Astrocyte (in vitro differentiated cells and primary cell): ENCODE results near the gene RPUSD1. TPM values are rescaled to one million over a fixed set of nuclear protein-coding genes. Genes with fewer than 3 reads are reported as not detected.
"Not testable (repeated sequence)": the region's sequence is repeated elsewhere in the genome, so short reads cannot be mapped to it uniquely, and the experiment has no call there.

Experiments used
- DNase-seq: peaks from one replicate; pipeline ENCODE4 v3.0.0-alpha.2; 2010; ENCODE audit warnings: low read depth
- FAIRE-seq: peaks from 2 replicates; lab custom pipeline; 2011; peaks lifted over from hg19 to GRCh38; lab: Jason Lieb, UNC
- H2AFZ ChIP-seq: 2 replicates; pipeline ENCODE4 v1.6.0; 2012; ENCODE audit warnings: low read depth, low read length, inconsistent platforms
- H3K27ac ChIP-seq: 2 replicates; pipeline ENCODE4 v1.5.1; 2011; ENCODE audit warnings: low read depth, low read length, inconsistent platforms
- H3K27me3 ChIP-seq: 2 replicates; pipeline ENCODE4 v1.6.0; 2011; ENCODE audit warnings: low read length, inconsistent platforms; ENCODE audit not compliant: insufficient read depth
- H3K36me3 ChIP-seq: 2 replicates; pipeline ENCODE4 v1.5.1; 2011; ENCODE audit warnings: low read length, inconsistent platforms; ENCODE audit not compliant: insufficient read depth
- H3K4me1 ChIP-seq: 2 replicates; pipeline ENCODE4 v1.5.1; 2011; ENCODE audit warnings: low read length, inconsistent platforms; ENCODE audit not compliant: insufficient read depth
- H3K4me2 ChIP-seq: 2 replicates; pipeline ENCODE4 v1.6.0; 2012; ENCODE audit warnings: low read length, inconsistent platforms
- H3K4me3 ChIP-seq: 2 replicates; pipeline ENCODE4 v1.5.1; 2011; ENCODE audit warnings: low read depth, mild to moderate bottlenecking, low read length, inconsistent platforms; ENCODE audit not compliant: insufficient read depth
- H3K79me2 ChIP-seq: 2 replicates; pipeline ENCODE4 v1.6.0; 2012; ENCODE audit warnings: mild to moderate bottlenecking, low read length, inconsistent platforms; ENCODE audit not compliant: insufficient read depth
- H3K9ac ChIP-seq: 2 replicates; pipeline ENCODE4 v1.6.0; 2012; ENCODE audit warnings: mild to moderate bottlenecking, low read length, inconsistent platforms
- H3K9me3 ChIP-seq: 2 replicates; pipeline ENCODE4 v1.5.1; 2012; ENCODE audit warnings: low read depth, mild to moderate bottlenecking, low read length, inconsistent platforms; ENCODE audit not compliant: insufficient read depth
- H4K20me1 ChIP-seq: 2 replicates; pipeline ENCODE4 v1.6.0; 2012; ENCODE audit warnings: low read length, inconsistent platforms; ENCODE audit not compliant: insufficient read depth
- H3K27ac Mint-ChIP-seq: one replicate; pipeline ENCODE4 v1.8.0; 2021; ENCODE audit warnings: mild to moderate bottlenecking, mixed read lengths; ENCODE audit not compliant: unreplicated experiment
- H3K27me3 Mint-ChIP-seq: one replicate; pipeline ENCODE4 v1.8.0; 2021; ENCODE audit warnings: low read depth, mixed read lengths; ENCODE audit not compliant: unreplicated experiment
- H3K36me3 Mint-ChIP-seq: one replicate; pipeline ENCODE4 v1.8.0; 2021; ENCODE audit warnings: low read depth, mixed read lengths; ENCODE audit not compliant: unreplicated experiment
- H3K4me1 Mint-ChIP-seq: one replicate; pipeline ENCODE4 v1.8.0; 2021; ENCODE audit warnings: low read depth, mixed read lengths; ENCODE audit not compliant: unreplicated experiment
- H3K4me3 Mint-ChIP-seq: one replicate; pipeline ENCODE4 v1.8.0; 2021; ENCODE audit warnings: mild to moderate bottlenecking, moderate library complexity, mixed read lengths; ENCODE audit not compliant: unreplicated experiment
- H3K9me3 Mint-ChIP-seq: one replicate; pipeline ENCODE4 v1.8.0; 2021; ENCODE audit warnings: mild to moderate bottlenecking, mixed read lengths; ENCODE audit not compliant: unreplicated experiment
- EZH2 ChIP-seq: IDR thresholded peaks from 2 replicates; pipeline ENCODE4 v1.6.1; 2012; ENCODE audit warnings: mild to moderate bottlenecking, low read length, inconsistent platforms; ENCODE audit not compliant: insufficient read depth
- total RNA-seq: library from RNA; stranded (reverse); gene quantifications from 2 replicates; pipeline ENCODE4 v1.2.1, GENCODE V29; 2021
- TF ChIP-seq, protein P1 (sequence below): IDR thresholded peaks from 2 replicates; pipeline ENCODE4 v1.5.1; 2011; ENCODE audit warnings: low read depth, mild to moderate bottlenecking, inconsistent platforms, low read length, moderate library complexity; ENCODE audit not compliant: insufficient read depth

Gene RPUSD1
- total RNA-seq, 1 donor from 2014 or later: 28.8 TPM

DNA sequence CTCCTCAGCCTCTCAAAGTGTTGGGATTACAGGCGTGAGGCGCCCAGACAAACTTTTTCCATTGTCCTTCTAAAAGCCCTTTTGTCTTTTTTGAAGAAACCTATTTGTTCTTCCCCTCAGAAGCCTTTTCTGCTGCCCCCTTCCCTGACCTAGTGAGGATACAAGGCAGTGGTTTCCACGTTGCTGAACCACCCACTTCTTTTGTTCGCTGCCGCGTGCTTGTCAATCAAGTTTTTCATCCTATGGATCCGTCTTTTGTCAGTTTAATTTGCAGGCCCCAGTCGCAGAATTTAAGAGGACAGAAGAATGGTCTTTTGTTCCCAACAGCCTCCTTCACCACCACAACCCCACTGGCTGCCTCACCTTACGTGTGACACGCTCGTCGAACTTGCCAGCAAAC is 32.6 kb upstream of the RPUSD1 start:
- Histone ChIP-seq H2AFZ (no peak overlapping the region), H3K27me3 (peaks cover 33% of the 10 kb centered on the region), H3K79me2 (no peaks in the 10 kb centered on the region), H3K36me3 (no peaks in the 10 kb centered on the region), H4K20me1 (no peaks in the 10 kb centered on the region), H3K4me1 (no peaks in the 10 kb centered on the region), H3K9ac (no peak overlapping the region), H3K4me2 (no peak overlapping the region), H3K27ac (no peak overlapping the region), H3K9me3 (peaks cover 4% of the 10 kb centered on the region), H3K4me3 (no peak overlapping the region)
- FAIRE-seq: no peak
- no peaks in the 10 kb centered on the region for H3K9me3 Mint-ChIP-seq
- peaks cover 31% of the 10 kb centered on the region for H3K27me3 Mint-ChIP-seq
- H3K36me3 Mint-ChIP-seq: peaks cover 3% of the 10 kb centered on the region
- H3K4me3 Mint-ChIP-seq: no peak overlapping the region
- no peak overlapping the region for H3K27ac Mint-ChIP-seq
- H3K4me1 Mint-ChIP-seq: no peaks in the 10 kb centered on the region
- TF ChIP-seq, protein P1, sequence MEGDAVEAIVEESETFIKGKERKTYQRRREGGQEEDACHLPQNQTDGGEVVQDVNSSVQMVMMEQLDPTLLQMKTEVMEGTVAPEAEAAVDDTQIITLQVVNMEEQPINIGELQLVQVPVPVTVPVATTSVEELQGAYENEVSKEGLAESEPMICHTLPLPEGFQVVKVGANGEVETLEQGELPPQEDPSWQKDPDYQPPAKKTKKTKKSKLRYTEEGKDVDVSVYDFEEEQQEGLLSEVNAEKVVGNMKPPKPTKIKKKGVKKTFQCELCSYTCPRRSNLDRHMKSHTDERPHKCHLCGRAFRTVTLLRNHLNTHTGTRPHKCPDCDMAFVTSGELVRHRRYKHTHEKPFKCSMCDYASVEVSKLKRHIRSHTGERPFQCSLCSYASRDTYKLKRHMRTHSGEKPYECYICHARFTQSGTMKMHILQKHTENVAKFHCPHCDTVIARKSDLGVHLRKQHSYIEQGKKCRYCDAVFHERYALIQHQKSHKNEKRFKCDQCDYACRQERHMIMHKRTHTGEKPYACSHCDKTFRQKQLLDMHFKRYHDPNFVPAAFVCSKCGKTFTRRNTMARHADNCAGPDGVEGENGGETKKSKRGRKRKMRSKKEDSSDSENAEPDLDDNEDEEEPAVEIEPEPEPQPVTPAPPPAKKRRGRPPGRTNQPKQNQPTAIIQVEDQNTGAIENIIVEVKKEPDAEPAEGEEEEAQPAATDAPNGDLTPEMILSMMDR: no peak
- no peak for TF ChIP-seq EZH2
- no peak for DNase-seq

GRCh38 chr16:820044-820408 is 31.8 kb upstream of the RPUSD1 start:
- H3K27ac ChIP-seq, H4K20me1 ChIP-seq, H3K4me3 ChIP-seq, H3K4me1 Mint-ChIP-seq, FAIRE-seq, DNase-seq, H3K27ac Mint-ChIP-seq, H2AFZ ChIP-seq, H3K4me1 ChIP-seq, H3K79me2 ChIP-seq, H3K9me3 ChIP-seq, H3K9ac ChIP-seq, H3K4me2 ChIP-seq, H3K4me3 Mint-ChIP-seq, H3K36me3 Mint-ChIP-seq, H3K9me3 Mint-ChIP-seq, H3K36me3 ChIP-seq: not testable (repeated sequence)
- peaks cover 28% of the 10 kb centered on the region for H3K27me3 Mint-ChIP-seq
- peaks cover 27% of the 10 kb centered on the region for H3K27me3 ChIP-seq

DNA sequence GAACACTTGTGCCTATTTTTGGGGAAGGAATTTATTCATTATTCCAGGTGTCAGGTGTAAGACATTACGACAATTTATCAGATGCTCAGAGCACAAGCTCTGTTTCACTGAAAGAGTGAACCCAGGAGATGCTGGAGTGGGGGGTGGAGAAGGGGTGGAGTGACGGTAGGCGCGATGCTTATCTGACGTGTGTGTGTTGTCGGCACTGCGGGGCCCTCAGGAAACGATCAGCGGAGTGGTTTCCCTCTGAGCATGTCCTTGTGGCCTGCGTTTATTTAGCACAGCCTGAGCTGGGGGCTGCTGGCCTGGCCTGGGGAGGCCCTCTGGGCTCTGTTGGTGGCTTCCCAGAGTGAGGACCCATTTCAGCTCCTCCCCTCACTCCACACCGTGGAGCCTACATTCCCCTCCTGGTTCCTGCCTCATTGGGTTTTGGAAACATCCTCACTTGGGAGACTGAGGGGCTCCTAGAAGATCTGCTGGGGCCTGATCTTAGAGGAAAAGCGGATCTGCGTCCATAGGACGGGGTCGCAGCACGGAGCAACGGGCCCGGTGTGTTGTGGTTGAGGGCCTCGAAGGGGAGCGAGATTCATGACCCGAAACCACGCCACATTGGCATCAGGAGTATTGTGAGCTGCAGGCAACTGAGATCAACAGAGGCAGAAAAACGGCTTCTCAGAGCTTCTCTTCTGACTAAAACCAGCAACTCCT is 31.3 kb upstream of the RPUSD1 start:
- H3K4me3 Mint-ChIP-seq: no peak overlapping the region
- H3K9ac ChIP-seq: no peak overlapping the region

More for the DNA sequence above, 31.3 kb upstream of the RPUSD1 start:
- Mint-ChIP-seq H3K36me3 (peaks cover 3% of the 10 kb centered on the region), H3K9me3 (no peaks in the 10 kb centered on the region), H3K27me3 (peaks cover 28% of the 10 kb centered on the region), H3K4me1 (peaks cover 2% of the 10 kb centered on the region), H3K27ac (no peak overlapping the region)
- TF ChIP-seq, protein P1: no peak
- TF ChIP-seq EZH2: no peak
- DNase-seq: no peak
- FAIRE-seq: no peak
- Histone ChIP-seq H3K36me3 (no peaks in the 10 kb centered on the region), H3K4me3 (no peak overlapping the region), H3K4me1 (peaks cover 5% of the 10 kb centered on the region), H3K27me3 (peaks cover 23% of the 10 kb centered on the region), H4K20me1 (no peaks in the 10 kb centered on the region), H3K27ac (no peak overlapping the region), H2AFZ (no peak overlapping the region), H3K9me3 (peaks cover 4% of the 10 kb centered on the region), H3K79me2 (no peaks in the 10 kb centered on the region), H3K4me2 (no peak overlapping the region)
